Suprapubic skin (tissue), 4 donors: ENCODE data around the gene VRTN. TPM values are rescaled to one million over a fixed set of nuclear protein-coding genes. Genes with fewer than 3 reads are reported as not detected.

Experiments used
- DNase-seq, 2 donors: peaks; one replicate each; pipeline ENCODE4 v3.0.0-alpha.2; 2019; ENCODE audit warnings: low spot score in 2 of 2
- H3K27ac ChIP-seq: fragments of 200-600 bp; sonication (generic); one replicate; pipeline ENCODE4 v1.5.1; 2019
- H3K27me3 ChIP-seq: fragments of 200-600 bp; sonication (generic); one replicate; pipeline ENCODE4 v1.5.1; 2019
- H3K36me3 ChIP-seq: fragments of 200-600 bp; sonication (generic); one replicate; pipeline ENCODE4 v1.5.1; 2019
- H3K4me1 ChIP-seq: fragments of 200-600 bp; sonication (generic); one replicate; pipeline ENCODE4 v1.5.1; 2019
- H3K4me3 ChIP-seq: fragments of 200-600 bp; sonication (generic); one replicate; pipeline ENCODE4 v1.5.1; 2019; ENCODE audit warnings: mild to moderate bottlenecking
- H3K9me3 ChIP-seq: fragments of 200-600 bp; sonication (generic); one replicate; pipeline ENCODE4 v1.5.1; 2019
- EP300 ChIP-seq: sonication (generic); formaldehyde crosslinking; IDR thresholded peaks from one replicate; pipeline ENCODE4 v1.6.1; 2017; ENCODE audit warnings: antibody characterized with exemption
- POLR2A ChIP-seq, 2 donors: fragments of 450-650 bp; IDR thresholded peaks; one replicate each; pipeline ENCODE4 v1.6.1; 2017; ENCODE audit warnings: antibody characterized with exemption in 2 of 2, mild to moderate bottlenecking in 2 of 2, moderate library complexity in 2 of 2
- POLR2AphosphoS5 ChIP-seq, 3 donors: sonication (generic); formaldehyde crosslinking; IDR thresholded peaks; one replicate each; pipeline ENCODE4 v1.6.1; 2017; ENCODE audit warnings: antibody characterized with exemption in 3 of 3
- WGBS: methylation state at CpG from one replicate; pipeline ENCODE4 v1.1.5; 2018; 5-methylcytosine and 5-hydroxymethylcytosine counted together
- total RNA-seq, 4 donors: library from RNA; depleted of rRNA; stranded (reverse); fragments of >200 nt; gene quantifications; one replicate each; pipeline ENCODE4 v1.1.0, GENCODE V29; 2016
- TF ChIP-seq, protein P1 (sequence below), 2 donors: fragments of 200-600 bp in 1 of 2; fragments of 450-650 bp in 1 of 2; sonication (generic) in 1 of 2; IDR thresholded peaks; one replicate each; pipeline ENCODE4 v1.5.1; 2016 to 2019; ENCODE audit warnings: antibody characterized with exemption in 2 of 2, mild to moderate bottlenecking in 1 of 2, moderate library complexity in 1 of 2

Gene VRTN
- total RNA-seq, 4 donors from 2014 or later: 0.17 to 0.21 TPM; not detected in 2

DNA sequence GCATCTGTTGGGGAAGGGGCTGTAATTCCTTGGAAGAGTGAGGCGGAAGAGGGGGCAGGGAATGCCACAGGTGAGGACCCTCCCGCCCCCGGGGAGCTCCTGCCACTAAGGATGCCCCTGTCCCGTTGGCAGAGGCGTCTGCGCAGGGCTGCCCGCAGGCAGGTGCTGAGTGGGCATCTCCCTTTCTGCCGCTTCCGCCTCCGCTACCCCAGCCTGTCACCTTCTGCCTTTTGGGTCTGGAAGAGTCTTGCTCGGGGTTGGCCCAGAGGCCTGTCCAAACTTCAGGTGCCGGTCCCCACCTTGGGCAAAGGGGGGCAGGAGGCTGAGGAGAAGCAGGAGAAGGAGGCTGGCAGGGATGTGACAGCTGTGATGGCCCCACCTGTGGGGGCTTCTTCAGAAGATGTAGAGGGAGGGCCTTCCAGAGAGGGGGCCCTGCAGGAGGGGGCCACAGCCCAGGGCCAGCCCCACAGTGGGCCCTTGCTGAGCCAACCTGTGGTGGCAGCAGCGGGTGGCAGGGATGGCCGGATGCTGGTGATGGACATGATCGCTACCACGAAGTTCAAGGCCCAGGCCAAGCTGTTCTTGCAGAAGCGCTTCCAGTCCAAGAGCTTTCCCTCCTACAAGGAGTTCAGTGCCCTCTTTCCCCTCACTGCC is 10.0 kb downstream of the VRTN start:
- Histone ChIP-seq H3K36me3 (no peaks in the 10 kb centered on the region), H3K27me3 (peaks cover 11% of the 10 kb centered on the region), H3K4me1 (peaks cover 3% of the 10 kb centered on the region), H3K27ac (no peak overlapping the region), H3K4me3 (no peak overlapping the region), H3K9me3 (no peaks in the 10 kb centered on the region)
- no peak for DNase-seq
- no peak for TF ChIP-seq EP300
- TF ChIP-seq, protein P1, sequence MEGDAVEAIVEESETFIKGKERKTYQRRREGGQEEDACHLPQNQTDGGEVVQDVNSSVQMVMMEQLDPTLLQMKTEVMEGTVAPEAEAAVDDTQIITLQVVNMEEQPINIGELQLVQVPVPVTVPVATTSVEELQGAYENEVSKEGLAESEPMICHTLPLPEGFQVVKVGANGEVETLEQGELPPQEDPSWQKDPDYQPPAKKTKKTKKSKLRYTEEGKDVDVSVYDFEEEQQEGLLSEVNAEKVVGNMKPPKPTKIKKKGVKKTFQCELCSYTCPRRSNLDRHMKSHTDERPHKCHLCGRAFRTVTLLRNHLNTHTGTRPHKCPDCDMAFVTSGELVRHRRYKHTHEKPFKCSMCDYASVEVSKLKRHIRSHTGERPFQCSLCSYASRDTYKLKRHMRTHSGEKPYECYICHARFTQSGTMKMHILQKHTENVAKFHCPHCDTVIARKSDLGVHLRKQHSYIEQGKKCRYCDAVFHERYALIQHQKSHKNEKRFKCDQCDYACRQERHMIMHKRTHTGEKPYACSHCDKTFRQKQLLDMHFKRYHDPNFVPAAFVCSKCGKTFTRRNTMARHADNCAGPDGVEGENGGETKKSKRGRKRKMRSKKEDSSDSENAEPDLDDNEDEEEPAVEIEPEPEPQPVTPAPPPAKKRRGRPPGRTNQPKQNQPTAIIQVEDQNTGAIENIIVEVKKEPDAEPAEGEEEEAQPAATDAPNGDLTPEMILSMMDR (IDR thresholded peaks at IDR 0.05): no peak
- TF ChIP-seq POLR2AphosphoS5 (IDR thresholded peaks at IDR 0.05): no peak
- 80% methylated on average over 7 of the region's 17 CpGs for WGBS

GRCh38 chr14:74360163-74360562 is 11.9 kb downstream of the VRTN start:
- no peaks in the 10 kb centered on the region for H3K36me3 ChIP-seq
- TF ChIP-seq POLR2AphosphoS5 (IDR thresholded peaks at IDR 0.05) (no peak), POLR2A (IDR thresholded peaks at IDR 0.05) (no peak), EP300 (no peak)
- TF ChIP-seq, protein P1 (IDR thresholded peaks at IDR 0.05): no peak
- peaks cover 3% of the 10 kb centered on the region for H3K4me1 ChIP-seq
- no peak for DNase-seq
- H3K9me3 ChIP-seq: no peaks in the 10 kb centered on the region
- H3K27me3 ChIP-seq: peaks cover 7% of the 10 kb centered on the region
- 46% methylated on average over 2 of the region's 3 CpGs for WGBS
- no peak overlapping the region for H3K27ac ChIP-seq
- no peak overlapping the region for H3K4me3 ChIP-seq

DNA sequence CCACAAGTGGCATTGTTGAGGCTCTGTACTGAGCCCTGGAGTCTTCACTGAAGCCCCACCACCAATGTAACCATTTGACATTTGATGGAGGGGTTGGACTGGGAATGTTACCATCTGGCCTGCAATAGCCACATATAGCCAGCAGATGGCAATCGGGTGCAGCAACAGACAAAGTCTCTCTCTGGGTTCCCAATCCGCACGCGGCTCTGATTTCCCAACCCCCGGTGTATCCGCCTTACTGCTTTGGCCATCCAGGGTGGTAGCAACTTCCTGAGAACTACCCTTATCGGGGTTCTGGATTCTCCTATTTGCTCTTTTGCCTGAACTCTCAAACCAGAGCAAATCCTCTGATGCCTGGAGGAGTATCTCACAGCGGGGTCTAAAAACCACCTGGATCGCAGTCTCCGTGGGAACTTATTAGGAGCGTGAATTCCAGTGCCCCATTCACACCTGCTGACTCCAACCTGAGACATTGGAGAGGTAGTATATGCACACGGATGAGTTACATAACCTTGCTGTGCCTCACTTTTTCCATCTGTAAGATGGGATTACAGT is 14.2 kb downstream of the VRTN start:
- WGBS: 0% methylated on average over 7 of the region's 12 CpGs
- Histone ChIP-seq H3K27ac (no peak overlapping the region), H3K9me3 (no peaks in the 10 kb centered on the region), H3K27me3 (peaks cover 10% of the 10 kb centered on the region), H3K36me3 (no peaks in the 10 kb centered on the region), H3K4me1 (peaks cover 3% of the 10 kb centered on the region), H3K4me3 (no peak overlapping the region)
- DNase-seq: peak; percentile 87 to 89
- TF ChIP-seq, protein P1 (IDR thresholded peaks at IDR 0.05): peak; percentile 76 to 96
- TF ChIP-seq POLR2AphosphoS5 (IDR thresholded peaks at IDR 0.05): no peak

- no peak for TF ChIP-seq EP300
- TF ChIP-seq POLR2AphosphoS5 (IDR thresholded peaks at IDR 0.05): no peak
- TF ChIP-seq, protein P1 (IDR thresholded peaks at IDR 0.05): no peak
- TF ChIP-seq POLR2A (IDR thresholded peaks at IDR 0.05): no peak
- Histone ChIP-seq H3K36me3 (no peaks in the 10 kb centered on the region), H3K9me3 (no peaks in the 10 kb centered on the region), H3K4me1 (peaks cover 3% of the 10 kb centered on the region), H3K27me3 (peaks cover 3% of the 10 kb centered on the region), H3K4me3 (no peak overlapping the region), H3K27ac (no peak overlapping the region)
- 75% methylated on average over 5 of the region's 7 CpGs for WGBS
- DNase-seq: peak in 1 of 2 donors; percentile 56
These were observed 16.1 kb downstream of the VRTN start for GRCh38 chr14:74364271-74364880.

DNA sequence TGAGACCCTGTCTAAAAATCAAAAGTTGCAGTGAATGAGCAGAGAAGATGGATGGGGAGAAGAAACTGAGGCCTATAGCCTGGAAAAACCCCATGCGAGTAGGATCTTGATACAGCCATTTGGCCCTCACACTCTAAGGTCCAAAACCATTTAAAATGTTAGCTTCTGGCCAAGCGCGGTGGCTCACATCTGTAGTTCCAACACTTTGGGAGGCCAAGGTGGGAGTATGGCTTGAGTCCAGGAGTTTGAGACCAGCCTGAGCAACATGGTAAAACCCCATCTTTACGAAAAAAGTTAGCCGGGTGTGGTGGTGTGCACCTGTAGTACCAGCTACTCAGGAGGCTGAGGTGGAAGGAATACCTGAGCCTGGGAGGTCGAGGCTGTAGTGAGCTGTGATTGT is 19.8 kb downstream of the VRTN start:
- Histone ChIP-seq H3K27ac (no peak overlapping the region), H3K4me3 (no peak overlapping the region), H3K9me3 (no peaks in the 10 kb centered on the region), H3K4me1 (no peaks in the 10 kb centered on the region), H3K27me3 (peaks cover 3% of the 10 kb centered on the region), H3K36me3 (no peaks in the 10 kb centered on the region)
- DNase-seq: peak in 1 of 2 donors; percentile 55
- 95% methylated on average over 6 of the region's 6 CpGs for WGBS
- TF ChIP-seq POLR2A (IDR thresholded peaks at IDR 0.05): no peak
- TF ChIP-seq EP300: no peak
- no peak for TF ChIP-seq POLR2AphosphoS5 (IDR thresholded peaks at IDR 0.05)
- TF ChIP-seq, protein P1 (IDR thresholded peaks at IDR 0.05): no peak
